Esophagus squamous epithelium (tissue), 5 donors: Measurements from ENCODE around the gene COL26A1. TPM values are rescaled to one million over a fixed set of nuclear protein-coding genes. Genes with fewer than 3 reads are reported as not detected.

Source experiments
- DNase-seq: peaks from one replicate; lab custom pipeline; 2025; lab: John Stamatoyannopoulos, UW
- H3K27ac ChIP-seq, 4 donors: fragments of 200-600 bp; sonication (generic); one replicate each; pipeline ENCODE4 v1.5.1; 2016 to 2019; ENCODE audit warnings: mild to moderate bottlenecking in 1 of 4
- H3K27me3 ChIP-seq, 4 donors: fragments of 200-600 bp; sonication (generic); 1 replicate in 3 of 4; 2 replicates in 1 of 4; pipeline versions ENCODE4 v1.5.1 to v1.6.0; 2017 to 2021; ENCODE audit warnings: antibody characterized with exemption in 1 of 4
- H3K36me3 ChIP-seq, 3 donors: fragments of 200-600 bp; sonication (generic); one replicate each; pipeline ENCODE4 v1.5.1; 2016 to 2019
- H3K4me1 ChIP-seq, 3 donors: fragments of 200-600 bp; sonication (generic); one replicate each; pipeline ENCODE4 v1.5.1; 2017 to 2019
- H3K4me3 ChIP-seq, 4 donors: fragments of 200-600 bp; sonication (generic); 1 replicate in 3 of 4; 2 replicates in 1 of 4; pipeline ENCODE4 v1.5.1; 2016 to 2019; ENCODE audit warnings: mild to moderate bottlenecking in 2 of 4, moderate library complexity in 1 of 4
- H3K9me3 ChIP-seq, 3 donors: fragments of 200-600 bp; sonication (generic); one replicate each; pipeline ENCODE4 v1.5.1; 2016 to 2019
- CTCF ChIP-seq, 6 experiments: fragments of 450-650 bp in 4 of 6; fragments of 200-600 bp in 2 of 6; sonication (generic) in 2 of 6; IDR thresholded peaks; one replicate each; pipeline ENCODE4 v1.5.1; 2016 to 2019; ENCODE audit warnings: antibody characterized with exemption in 6 of 6, mild to moderate bottlenecking in 4 of 6, moderate library complexity in 4 of 6
- POLR2A ChIP-seq, 4 donors: fragments of 450-650 bp; IDR thresholded peaks; one replicate each; pipeline ENCODE4 v1.6.1; 2017; ENCODE audit warnings: antibody characterized with exemption in 4 of 4, mild to moderate bottlenecking in 4 of 4, moderate library complexity in 3 of 4
- WGBS, 2 donors: methylation state at CpG; one replicate each; pipeline ENCODE4 v1.1.5; 2018; 5-methylcytosine and 5-hydroxymethylcytosine counted together
- intact Hi-C: fragments of 100-400 bp; cut with DNase I; formaldehyde crosslinking; loops from one replicate; pipeline ENCODE4 v1.15.0; 2022
- total RNA-seq, 4 donors: library from RNA; depleted of rRNA; stranded (reverse); fragments of >200 nt; gene quantifications; one replicate each; pipeline ENCODE4 v1.1.0, GENCODE V29; 2016
- donor health status: DM: yes; HTN: yes; CAD: no.

The COL26A1 gene
- total RNA-seq, 4 donors from 2014 or later, result not detected

GRCh38 chr7:101386558-101387231 is 24.0 kb downstream of the COL26A1 start:
- intact Hi-C loops, result no loop called here
- Histone ChIP-seq H3K4me1 (peaks cover 0 to 12% (median 0%) of the 10 kb centered on the region in 3 donors), H3K27me3 (peaks cover 0 to 49% (median 0%) of the 10 kb centered on the region in 4 donors), H3K9me3 (peaks cover 0 to under 1% (median 0%) of the 10 kb centered on the region in 3 donors), H3K36me3 (no peaks in the 10 kb centered on the region), H3K4me3 (no peak overlapping the region), H3K27ac (no peak overlapping the region)
- no peak for DNase-seq
- 31 to 39% methylated on average over 6 to 12 of the region's 21 CpGs for WGBS, 2 donors
- TF ChIP-seq CTCF (IDR thresholded peaks at IDR 0.05), result no peak
- no peak for TF ChIP-seq POLR2A (IDR thresholded peaks at IDR 0.05)

- Histone ChIP-seq H3K27ac (no peak overlapping the region), H3K9me3 (no peaks in the 10 kb centered on the region), H3K4me1 (peaks cover 0 to 12% (median 0%) of the 10 kb centered on the region in 3 donors), H3K27me3 (peaks cover 0 to 80% (median 0%) of the 10 kb centered on the region in 4 donors), H3K36me3 (no peaks in the 10 kb centered on the region), H3K4me3 (no peak overlapping the region)
- no peak for DNase-seq
- WGBS, 2 donors, result 36 to 54% methylated on average over 6 to 7 of the region's 7 CpGs
- TF ChIP-seq CTCF (IDR thresholded peaks at IDR 0.05) (no peak), POLR2A (IDR thresholded peaks at IDR 0.05) (no peak)
- intact Hi-C loops, result no loop called here
Measured at GRCh38 chr7:101390901-101391301, 28.2 kb downstream of the COL26A1 start.

GRCh38 chr7:101391991-101392390 is 29.3 kb downstream of the COL26A1 start:
- intact Hi-C loops, result no loop called here
- 89 to 92% methylated on average over 5 of the region's 6 CpGs for WGBS, 2 donors
- Histone ChIP-seq H3K36me3 (no peaks in the 10 kb centered on the region), H3K4me1 (peaks cover 0 to 8% (median 0%) of the 10 kb centered on the region in 3 donors), H3K27me3 (peaks cover 0 to 83% (median 0%) of the 10 kb centered on the region in 4 donors), H3K9me3 (no peaks in the 10 kb centered on the region), H3K27ac (no peak overlapping the region), H3K4me3 (no peak overlapping the region)
- no peak for DNase-seq
- TF ChIP-seq CTCF (IDR thresholded peaks at IDR 0.05), result no peak
- no peak for TF ChIP-seq POLR2A (IDR thresholded peaks at IDR 0.05)

DNA sequence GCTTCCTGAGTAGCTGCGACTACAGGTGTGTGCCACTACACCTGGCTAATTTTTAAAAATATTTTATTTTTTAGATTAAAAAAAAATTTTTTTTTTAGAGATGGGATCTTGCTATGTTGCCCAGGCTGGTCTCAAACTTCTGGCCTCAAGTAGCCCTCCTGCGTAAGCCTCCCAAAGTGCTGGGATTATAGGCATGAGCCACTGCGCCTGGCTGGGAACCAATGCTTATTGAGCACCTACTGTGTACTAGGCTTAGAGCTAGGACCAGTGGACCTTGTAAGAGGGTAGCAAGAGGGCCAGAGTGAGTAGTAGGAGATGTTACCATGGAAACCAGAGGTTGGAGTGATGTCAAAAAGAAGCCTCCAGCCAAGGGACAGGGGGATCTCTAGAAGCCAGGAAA is 31.2 kb downstream of the COL26A1 start:
- H3K4me1 ChIP-seq, result peaks cover 0 to 6% (median 0%) of the 10 kb centered on the region in 3 donors
- no peaks in the 10 kb centered on the region for H3K9me3 ChIP-seq
- DNase-seq, result no peak
- no peak overlapping the region for H3K27ac ChIP-seq
- TF ChIP-seq POLR2A (IDR thresholded peaks at IDR 0.05) (no peak), CTCF (IDR thresholded peaks at IDR 0.05) (no peak)
- 80 to 86% methylated on average over 3 of the region's 3 CpGs for WGBS, 2 donors
- H3K27me3 ChIP-seq, result peaks cover 0 to 86% (median 0%) of the 10 kb centered on the region in 4 donors
- H3K36me3 ChIP-seq, result no peaks in the 10 kb centered on the region
- intact Hi-C loops, result no loop called here
- no peak overlapping the region for H3K4me3 ChIP-seq

- WGBS, 2 donors, result 62 to 74% methylated on average over 4 to 7 of the region's 7 CpGs
- intact Hi-C loops, result no loop called here
- no peak for DNase-seq
Measured at GRCh38 chr7:101395376-101395775, 32.7 kb downstream of the COL26A1 start.

More at GRCh38 chr7:101395376-101395775, 32.7 kb downstream of the COL26A1 start:
- Histone ChIP-seq H3K27me3 (peaks cover 0 to 84% (median 0%) of the 10 kb centered on the region in 4 donors), H3K27ac (no peak overlapping the region), H3K36me3 (no peaks in the 10 kb centered on the region), H3K4me1 (peaks cover 0 to 6% (median 0%) of the 10 kb centered on the region in 3 donors), H3K9me3 (no peaks in the 10 kb centered on the region), H3K4me3 (no peak overlapping the region)
- TF ChIP-seq CTCF (IDR thresholded peaks at IDR 0.05) (no peak), POLR2A (IDR thresholded peaks at IDR 0.05) (no peak)
